Measurements from ENCODE around the gene TNFRSF6B.

Gene TNFRSF6B

GRCh38 chr20:63673951-63674350, 22.5 kb upstream of the TNFRSF6B start:
- no peak for DNase-seq (ENCODE audit: extremely low read depth, low read depth)
- TF ChIP-seq CTCF (IDR thresholded peaks at IDR 0.05; ENCODE audit: low read depth, low read length): no peak

GRCh38 chr20:63675681-63676368, 20.6 kb upstream of the TNFRSF6B start:
- no peak for DNase-seq (ENCODE audit: extremely low read depth, low read depth)
- no peak for TF ChIP-seq CTCF (IDR thresholded peaks at IDR 0.05; ENCODE audit: low read depth, low read length)

DNA sequence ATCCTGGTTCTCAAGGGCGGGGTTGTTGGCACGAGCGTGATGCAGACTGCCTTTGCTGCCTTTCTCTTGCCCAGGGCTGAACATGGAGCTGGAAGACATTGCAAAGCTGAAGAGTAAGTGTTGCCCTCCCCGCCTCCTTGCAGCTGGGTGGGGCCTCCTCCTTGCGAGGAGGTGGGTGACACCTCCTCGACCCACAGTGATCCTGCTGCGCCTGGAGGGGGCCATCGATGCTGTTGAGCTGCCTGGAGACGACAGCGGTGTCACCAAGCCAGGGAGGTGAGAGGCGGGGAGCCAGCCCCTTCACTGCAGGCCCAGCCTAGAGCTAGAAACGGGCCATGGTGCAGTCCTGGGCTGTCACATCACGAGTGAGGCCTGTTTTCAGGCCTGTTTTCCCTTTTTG, 18.4 kb upstream of the TNFRSF6B start:
- DNase-seq (ENCODE audit: extremely low read depth, low read depth): no peak
- no peak for TF ChIP-seq CTCF (IDR thresholded peaks at IDR 0.05; ENCODE audit: low read depth, low read length)

- no peak for DNase-seq (ENCODE audit: extremely low read depth, low read depth)
- no peak for TF ChIP-seq CTCF (IDR thresholded peaks at IDR 0.05; ENCODE audit: low read depth, low read length)
Measured at GRCh38 chr20:63678667-63679465, 17.6 kb upstream of the TNFRSF6B start.

DNA sequence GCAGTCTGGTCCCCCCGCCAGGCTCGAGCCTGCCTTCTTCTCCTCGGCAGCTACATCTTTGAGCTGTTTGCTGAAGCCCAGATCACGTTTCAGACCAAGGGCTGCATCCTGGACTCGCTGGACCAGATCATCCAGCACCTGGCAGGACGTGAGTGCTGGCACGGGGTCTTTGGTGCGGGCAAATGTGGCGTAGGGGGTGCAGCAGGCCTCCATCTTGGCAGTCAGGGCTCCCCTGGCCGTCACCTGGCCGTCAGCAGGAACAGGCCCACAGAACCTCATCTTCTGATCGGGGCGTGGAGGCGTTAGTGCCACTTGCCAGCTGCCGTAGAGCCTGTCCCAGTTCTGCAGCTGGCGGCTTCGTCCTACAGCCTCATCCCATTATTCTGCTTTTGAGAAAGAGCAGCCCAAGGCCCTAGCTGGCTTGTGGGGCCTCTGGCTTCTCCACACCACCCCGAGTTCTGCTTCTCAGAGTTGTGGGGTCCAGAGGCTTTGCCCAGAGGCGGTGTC, 16.6 kb upstream of the TNFRSF6B start:
- TF ChIP-seq CTCF (IDR thresholded peaks at IDR 0.05; ENCODE audit: low read depth, low read length): no peak
- DNase-seq (ENCODE audit: extremely low read depth, low read depth): no peak

DNA sequence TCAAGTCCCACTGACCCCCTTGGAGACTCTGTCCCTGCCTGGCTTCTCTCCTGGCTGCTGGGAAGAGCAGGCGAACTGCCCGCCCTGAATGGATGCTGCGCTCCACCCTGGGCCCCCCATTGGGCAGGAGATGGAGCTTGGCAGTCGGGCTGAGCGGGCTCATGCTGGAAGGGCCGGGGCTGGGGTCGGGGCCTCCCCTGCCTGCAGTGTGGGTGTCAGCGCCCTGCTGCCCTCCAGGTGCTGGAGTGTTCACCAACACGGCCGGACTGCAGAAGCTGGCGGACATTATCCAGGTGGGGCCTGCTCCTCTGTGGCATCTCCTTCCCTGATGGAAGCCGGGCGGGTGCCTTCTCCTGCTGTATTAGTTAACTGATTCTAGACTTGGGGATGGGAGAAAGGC, 16.0 kb upstream of the TNFRSF6B start:
- no peak for DNase-seq (ENCODE audit: extremely low read depth, low read depth)
- no peak for TF ChIP-seq CTCF (IDR thresholded peaks at IDR 0.05; ENCODE audit: low read depth, low read length)
